Measurements from ENCODE around the gene MRPL37.
"Not testable (repeated sequence)": the region's sequence is repeated elsewhere in the genome, so short reads cannot be mapped to it uniquely, and the experiment has no call there.

The MRPL37 gene

GRCh38 chr1:54163573-54163972 lies 36.4 kb upstream of the MRPL37 start:
- DNase-seq (ENCODE audit: low spot score) = no peak
- in situ Hi-C loops (cut with MboI; ENCODE audit: low pct_unique_long_range_greater_than_20kb, low sequenced_read_pairs, unreplicated experiment) = no loop called here
- TF ChIP-seq CTCF (IDR thresholded peaks at IDR 0.05; ENCODE audit: extremely low read depth, insufficient read depth, missing control alignments) = no peak

DNA sequence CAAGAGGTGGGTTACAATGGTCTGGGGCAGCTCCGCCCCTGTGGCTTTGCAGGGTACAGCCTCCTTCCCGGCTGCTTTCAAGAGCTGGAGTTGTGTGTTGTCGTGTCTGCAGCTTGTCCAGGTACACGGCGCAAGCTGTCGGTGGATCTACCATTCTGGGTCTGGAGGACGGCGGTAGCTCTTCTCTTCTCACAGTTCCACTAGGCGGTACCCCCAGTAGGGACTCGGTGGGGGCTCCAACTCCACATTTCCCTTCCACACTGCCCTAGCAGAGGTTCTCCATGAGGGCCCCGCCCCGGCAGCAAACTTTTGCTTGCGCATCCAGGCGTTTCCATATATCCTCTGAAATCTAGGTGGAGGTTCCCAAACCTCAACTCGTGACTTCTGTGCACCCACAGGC lies 34.8 kb upstream of the MRPL37 start:
- TF ChIP-seq CTCF (IDR thresholded peaks at IDR 0.05; ENCODE audit: extremely low read depth, insufficient read depth, missing control alignments) = no peak
- no peak for DNase-seq (ENCODE audit: low spot score)
- in situ Hi-C loops (cut with MboI; ENCODE audit: low pct_unique_long_range_greater_than_20kb, low sequenced_read_pairs, unreplicated experiment) = no loop called here

- in situ Hi-C loops (cut with MboI; ENCODE audit: low pct_unique_long_range_greater_than_20kb, low sequenced_read_pairs, unreplicated experiment); DNase-seq (ENCODE audit: low spot score): not testable (repeated sequence)
These were observed 33.6 kb upstream of the MRPL37 start for GRCh38 chr1:54166357-54166756.

- no peak for DNase-seq (ENCODE audit: low spot score)
- no peak for TF ChIP-seq CTCF (IDR thresholded peaks at IDR 0.05; ENCODE audit: extremely low read depth, insufficient read depth, missing control alignments)
- in situ Hi-C loops (cut with MboI; ENCODE audit: low pct_unique_long_range_greater_than_20kb, low sequenced_read_pairs, unreplicated experiment) = no loop called here
These were observed 32.4 kb upstream of the MRPL37 start for GRCh38 chr1:54167422-54168139.

GRCh38 chr1:54168206-54168965 lies 31.6 kb upstream of the MRPL37 start:
- no peak for DNase-seq (ENCODE audit: low spot score)
- TF ChIP-seq CTCF (IDR thresholded peaks at IDR 0.05; ENCODE audit: extremely low read depth, insufficient read depth, missing control alignments) = no peak
- in situ Hi-C loops (cut with MboI; ENCODE audit: low pct_unique_long_range_greater_than_20kb, low sequenced_read_pairs, unreplicated experiment) = no loop called here

GRCh38 chr1:54169068-54169467 lies 30.9 kb upstream of the MRPL37 start:
- no peak for TF ChIP-seq CTCF (IDR thresholded peaks at IDR 0.05; ENCODE audit: extremely low read depth, insufficient read depth, missing control alignments)
- in situ Hi-C loops (cut with MboI; ENCODE audit: low pct_unique_long_range_greater_than_20kb, low sequenced_read_pairs, unreplicated experiment) = no loop called here
- no peak for DNase-seq (ENCODE audit: low spot score)

- DNase-seq (ENCODE audit: low spot score) = no peak
- no peak for TF ChIP-seq CTCF (IDR thresholded peaks at IDR 0.05; ENCODE audit: extremely low read depth, insufficient read depth, missing control alignments)
- in situ Hi-C loops (cut with MboI; ENCODE audit: low pct_unique_long_range_greater_than_20kb, low sequenced_read_pairs, unreplicated experiment) = no loop called here
These were observed 29.0 kb upstream of the MRPL37 start for GRCh38 chr1:54171016-54171415.

Measured in GM13977 (cell line).